H1 (cell line): ENCODE data around the gene DFFB. TPM values are rescaled to one million over a fixed set of nuclear protein-coding genes. Genes with fewer than 3 reads are reported as not detected.

ENCODE experiments used
- CTCF ChIA-PET: fragments of 300-600 bp; sonication (Branson Sonifier 250); formaldehyde crosslinking; loops from one replicate; lab custom pipeline; 2021; ENCODE audit not compliant: partially characterized antibody; lab: Charles Lee
- POLR2A ChIA-PET: fragments of 300-600 bp; sonication (Branson Sonifier 250); formaldehyde crosslinking; loops from one replicate; lab custom pipeline; 2021; ENCODE audit warnings: inconsistent platforms; ENCODE audit not compliant: partially characterized antibody; lab: Charles Lee
- DNase-seq, 2 experiments: peaks; one replicate each; pipeline versions ENCODE4 v3.0.0 to v3.0.0-alpha.2; 2010 to 2022; ENCODE audit warnings: low spot score in 2 of 2, low read depth in 1 of 2, mixed read lengths in 1 of 2
- FAIRE-seq: peaks from 2 replicates; lab custom pipeline; 2011; peaks lifted over from hg19 to GRCh38; lab: Jason Lieb, UNC
- H2AFZ ChIP-seq: 2 replicates; pipeline ENCODE4 v1.8.1; 2012; ENCODE audit warnings: low read length, inconsistent platforms
- H2AK5ac ChIP-seq: 2 replicates; pipeline ENCODE4 v1.6.1; 2013; ENCODE audit warnings: low read depth, low read length
- H2BK120ac ChIP-seq: replicated peaks from 2 replicates; pipeline ENCODE3; 2013; ENCODE audit warnings: low read depth, low read length, inconsistent platforms
- H2BK12ac ChIP-seq: 2 replicates; pipeline ENCODE4 v1.6.1; 2013; ENCODE audit warnings: low read depth, low read length
- H2BK15ac ChIP-seq: 2 replicates; pipeline ENCODE4 v1.6.1; 2013; ENCODE audit warnings: low read length
- H2BK20ac ChIP-seq: 2 replicates; pipeline ENCODE4 v1.6.1; 2013; ENCODE audit warnings: low read length
- H2BK5ac ChIP-seq: 2 replicates; pipeline ENCODE4 v1.6.1; 2013; ENCODE audit warnings: low read depth, low read length
- H3K14ac ChIP-seq: 2 replicates; pipeline ENCODE4 v1.6.1; 2013; ENCODE audit warnings: inconsistent platforms; ENCODE audit not compliant: insufficient read length
- H3K18ac ChIP-seq: 2 replicates; pipeline ENCODE4 v1.6.1; 2013; ENCODE audit warnings: low read length; ENCODE audit errors: extremely low read depth
- H3K23ac ChIP-seq: 2 replicates; pipeline ENCODE4 v1.6.1; 2013; ENCODE audit warnings: inconsistent platforms; ENCODE audit not compliant: insufficient read length
- H3K23me2 ChIP-seq: 2 replicates; pipeline ENCODE4 v1.6.1; 2013; ENCODE audit warnings: low read depth, low read length
- H3K27ac ChIP-seq: 2 replicates; pipeline ENCODE4 v1.6.1; 2011; ENCODE audit warnings: low read depth, low read length, inconsistent platforms
- H3K27me3 ChIP-seq, 4 experiments: replicated peaks in 1 of 4; 1 replicate in 1 of 4; 2 replicates in 3 of 4; pipeline versions ENCODE4 v1.6.1 to v1.8.1; 2011 to 2013; ENCODE audit warnings: low read length in 3 of 4, mild to moderate bottlenecking in 3 of 4, inconsistent platforms in 2 of 4, mixed read lengths in 2 of 4, moderate library complexity in 1 of 4; ENCODE audit not compliant: control insufficient read depth in 3 of 4, insufficient read depth in 3 of 4; ENCODE audit errors: extremely low read depth in 1 of 4
- H3K36me3 ChIP-seq, 4 experiments: 2 replicates each; pipeline versions ENCODE4 v1.6.1 to v1.8.1; 2011 to 2013; ENCODE audit warnings: mild to moderate bottlenecking in 4 of 4, low read length in 3 of 4, moderate library complexity in 2 of 4, control low read depth in 1 of 4, inconsistent platforms in 1 of 4; ENCODE audit not compliant: insufficient read depth in 4 of 4, control insufficient read depth in 2 of 4
- H3K4ac ChIP-seq: replicated peaks from 2 replicates; pipeline ENCODE3; 2013; ENCODE audit warnings: low read length, low read depth, mixed read lengths, inconsistent platforms; ENCODE audit not compliant: insufficient read length
- H3K4me1 ChIP-seq, 4 experiments: replicated peaks in 1 of 4; 1 replicate in 1 of 4; 2 replicates in 3 of 4; pipeline versions ENCODE4 v1.6.1 to v1.8.1; 2011 to 2013; ENCODE audit warnings: low read length in 3 of 4, inconsistent platforms in 2 of 4, mixed read lengths in 1 of 4; ENCODE audit not compliant: insufficient read depth in 4 of 4, control insufficient read depth in 3 of 4
- H3K4me2 ChIP-seq, 2 experiments: 2 replicates each; pipeline versions ENCODE4 v1.6.1 to v1.8.1; 2011 to 2013; ENCODE audit warnings: low read depth in 2 of 2, low read length in 2 of 2, control low read depth in 1 of 2, inconsistent platforms in 1 of 2, mild to moderate bottlenecking in 1 of 2; ENCODE audit not compliant: insufficient read depth in 1 of 2
- H3K4me3 ChIP-seq, 4 experiments: fragments of 200-600, 300-600 bp in 1 of 4; sonication (generic), shearing (Covaris generic), sonication (Bioruptor Twin) in 1 of 4; 2 replicates each; pipeline versions ENCODE4 v1.5.1 to v1.8.1; 2011 to 2016; ENCODE audit warnings: low read length in 4 of 4, low read depth in 3 of 4, control low read depth in 2 of 4, inconsistent platforms in 2 of 4, mild to moderate bottlenecking in 2 of 4, mixed read lengths in 1 of 4, moderate library complexity in 1 of 4; ENCODE audit not compliant: insufficient read depth in 2 of 4; ENCODE audit errors: extremely low read depth in 1 of 4
- H3K56ac ChIP-seq: replicated peaks from 2 replicates; pipeline ENCODE3; 2013; ENCODE audit warnings: low read depth, mild to moderate bottlenecking, mixed read lengths, low read length, inconsistent platforms; ENCODE audit not compliant: insufficient read length
- H3K79me1 ChIP-seq: 2 replicates; pipeline ENCODE4 v1.6.1; 2013; ENCODE audit warnings: low read depth, low read length, control low read depth
- H3K79me2 ChIP-seq, 2 experiments: 2 replicates each; pipeline versions ENCODE4 v1.6.1 to v1.8.1; 2012 to 2013; ENCODE audit warnings: low read length in 2 of 2, mild to moderate bottlenecking in 2 of 2, inconsistent platforms in 1 of 2; ENCODE audit not compliant: insufficient read depth in 2 of 2, control insufficient read depth in 1 of 2
- H3K9ac ChIP-seq, 4 experiments: replicated peaks in 1 of 4; 1 replicate in 1 of 4; 2 replicates in 3 of 4; pipeline versions ENCODE4 v1.6.1 to v1.8.1; 2011 to 2013; ENCODE audit warnings: low read depth in 3 of 4, low read length in 3 of 4, control low read depth in 2 of 4, mild to moderate bottlenecking in 2 of 4, moderate library complexity in 2 of 4, inconsistent platforms in 1 of 4; ENCODE audit errors: extremely low read depth in 1 of 4
- H3K9me3 ChIP-seq, 2 experiments: 2 replicates each; pipeline versions ENCODE4 v1.6.1 to v1.8.1; 2012 to 2013; ENCODE audit warnings: mild to moderate bottlenecking in 2 of 2, moderate library complexity in 2 of 2, control low read depth in 1 of 2, inconsistent platforms in 1 of 2, low read depth in 1 of 2, low read length in 1 of 2, mixed read lengths in 1 of 2; ENCODE audit not compliant: insufficient read depth in 2 of 2
- H4K20me1 ChIP-seq, 2 experiments: replicated peaks in 1 of 2; 2 replicates each; pipeline versions ENCODE3 to v1.8.1; 2011 to 2013; ENCODE audit warnings: inconsistent platforms in 2 of 2, low read length in 2 of 2, mild to moderate bottlenecking in 1 of 2; ENCODE audit not compliant: insufficient read depth in 2 of 2, control insufficient read depth in 1 of 2
- H4K5ac ChIP-seq: 2 replicates; pipeline ENCODE4 v1.6.1; 2013; ENCODE audit warnings: low read length, low read depth, mixed read lengths, inconsistent platforms; ENCODE audit not compliant: insufficient read length
- H4K8ac ChIP-seq: 2 replicates; pipeline ENCODE4 v1.8.0; 2013; ENCODE audit warnings: mild to moderate bottlenecking, moderate library complexity, low read length, inconsistent platforms; ENCODE audit not compliant: insufficient read depth; ENCODE audit errors: extremely low read depth
- H4K91ac ChIP-seq: replicated peaks from 2 replicates; pipeline ENCODE3; 2013; ENCODE audit warnings: low read length, mixed read lengths, inconsistent platforms; ENCODE audit not compliant: insufficient read length
- CBX8 ChIP-seq: fragments of 300-800, 300-1000 bp; sonication (generic); IDR thresholded peaks from 2 replicates; pipeline ENCODE4 v1.7.1; 2016; ENCODE audit warnings: low read depth, low read length, borderline replicate concordance
- POLR2AphosphoS5 ChIP-seq: IDR thresholded peaks from 2 replicates; pipeline ENCODE4 v1.6.1; 2011; ENCODE audit warnings: low read depth, low read length
- TAF1 ChIP-seq: IDR thresholded peaks from 2 replicates; pipeline ENCODE4 v1.6.1; 2011; ENCODE audit warnings: mild to moderate bottlenecking, low read depth, low read length
- TBP ChIP-seq: IDR thresholded peaks from 2 replicates; pipeline ENCODE4 v1.6.1; 2011; ENCODE audit warnings: low read depth, low read length, improper control_type of control experiment
- WGBS, 2 experiments: shearing (Covaris generic) in 1 of 2; methylation state at CpG; one replicate each; pipeline versions ENCODE4 v1.1.6 to v1.1.7; 2013 to 2015; ENCODE audit warnings: low lambda C conversion rate in 2 of 2, mixed read lengths in 2 of 2, inconsistent platforms in 1 of 2, low coverage in 1 of 2, missing lambda C conversion rate in 1 of 2; ENCODE audit not compliant: insufficient replicate concordance in 2 of 2, insufficient coverage in 1 of 2, insufficient read length in 1 of 2; ENCODE audit errors: extremely low coverage in 1 of 2, missing lambda C conversion rate in 1 of 2; 5-methylcytosine and 5-hydroxymethylcytosine counted together
- polyA plus RNA-seq, 7 experiments: library from polyadenylated mRNA; depleted of rRNA in 3 of 7; stranded (reverse) in 5 of 7; unstranded in 2 of 7; fragments of >200 nt in 5 of 7; fragments of 200-250 nt in 2 of 7; gene quantifications; 1 replicate in 5 of 7; 2 replicates in 1 of 7; 4 replicates in 1 of 7; pipeline versions ENCODE4 v1.2.1 to v1.2.3, GENCODE V29; 2011 to 2013; ENCODE audit warnings: missing spikeins in 2 of 7, mixed read lengths in 2 of 7
- total RNA-seq: library from RNA; stranded (reverse); fragmentation: NEBNext Ultra II Directional; extraction: Animal tissue kit (Norgen Biotek cat#: 25700); gene quantifications from 2 replicates; pipeline ENCODE4 v1.2.1, GENCODE V29; 2021

Gene DFFB
- total and polyA plus RNA-seq, 2 of the 8 experiments (the other 6 are each of a cell fraction or from before 2014, with no cell fraction given), result 8.6 to 11.9 TPM

GRCh38 chr1:3917761-3918160 is 60.5 kb downstream of the DFFB start:
- H3K9me3 ChIP-seq, result peaks cover 4% of the 10 kb centered on the region in 2 experiments; a peak in 2 of 4 replicates
- H3K14ac ChIP-seq, result no peak overlapping the region
- no peaks in the 10 kb centered on the region for H4K20me1 ChIP-seq
- no peak overlapping the region for H4K8ac ChIP-seq
- no peak overlapping the region for H2BK12ac ChIP-seq
- H3K23me2 ChIP-seq, result no peaks in the 10 kb centered on the region
- H2AK5ac ChIP-seq, result no peak overlapping the region
- WGBS, 2 experiments, result 87% methylated on average over 8 of the region's 8 CpGs; no CpG with 5 or more reads in 1 of the 2 experiments
- H2BK20ac ChIP-seq, result no peak overlapping the region
- no peak overlapping the region for H3K27ac ChIP-seq
- POLR2A ChIA-PET, result no interaction called here
- no peaks in the 10 kb centered on the region; a peak in 1 of 7 replicates for H3K27me3 ChIP-seq
- no peak overlapping the region for H3K23ac ChIP-seq
- no peak overlapping the region for H2AFZ ChIP-seq
- no peaks in the 10 kb centered on the region; a peak in 1 of 7 replicates for H3K4me1 ChIP-seq
- H3K36me3 ChIP-seq, result no peaks in the 10 kb centered on the region
- H3K4me2 ChIP-seq, result no peak overlapping the region
- H3K4me3 ChIP-seq, result no peak overlapping the region
- H3K56ac ChIP-seq, result no peak overlapping the region
- H3K18ac ChIP-seq, result no peak overlapping the region
- H2BK5ac ChIP-seq, result no peak overlapping the region
- no peak overlapping the region for H4K5ac ChIP-seq
- no peaks in the 10 kb centered on the region for H3K79me1 ChIP-seq
- H3K4ac ChIP-seq, result no peak overlapping the region
- no peak overlapping the region for H2BK15ac ChIP-seq
- DNase-seq, result no peak
- H2BK120ac ChIP-seq, result no peak overlapping the region
- CTCF ChIA-PET, result interaction anchor here (0.6 kb wide), 1 partner anchor 133 kb away, joined by 3 read pairs; no protein-coding TSS in a partner anchor
- H3K9ac ChIP-seq, result no peak overlapping the region
- no peak for FAIRE-seq
- no peak overlapping the region for H4K91ac ChIP-seq
- no peaks in the 10 kb centered on the region for H3K79me2 ChIP-seq
- no peak for TF ChIP-seq POLR2AphosphoS5
- no peak for TF ChIP-seq TAF1
- TF ChIP-seq CBX8, result no peak
- no peak for TF ChIP-seq TBP
